Lower lobe of right lung (tissue), 2 donors: ENCODE data around the gene COL5A1. TPM values are rescaled to one million over a fixed set of nuclear protein-coding genes. Genes with fewer than 3 reads are reported as not detected.

ENCODE experiments used
- ATAC-seq, 2 donors: fragments of 200-7000 bp; cut with Tn5 transposase; one replicate each; pipeline ENCODE4 v1.9.1; 2020 to 2022; ENCODE audit warnings: mild to moderate bottlenecking in 2 of 2, moderate library complexity in 2 of 2
- DNase-seq: peaks from one replicate; pipeline ENCODE4 v3.0.0-alpha.2; 2020
- H3K27ac ChIP-seq: fragments of 200-600 bp; one replicate; pipeline ENCODE4 v1.8.0; 2022
- H3K27me3 ChIP-seq: fragments of 200-600 bp; one replicate; pipeline ENCODE4 v1.8.0; 2022; ENCODE audit warnings: low read depth
- H3K36me3 ChIP-seq: fragments of 200-600 bp; one replicate; pipeline ENCODE4 v1.8.0; 2022; ENCODE audit warnings: mild to moderate bottlenecking
- H3K4me1 ChIP-seq: fragments of 200-600 bp; one replicate; pipeline ENCODE4 v1.8.0; 2022
- H3K4me3 ChIP-seq: fragments of 200-600 bp; one replicate; pipeline ENCODE4 v1.8.0; 2022; ENCODE audit warnings: mild to moderate bottlenecking
- H3K9me3 ChIP-seq: fragments of 200-600 bp; one replicate; pipeline ENCODE4 v1.8.0; 2022
- CTCF ChIP-seq: fragments of 200-600 bp; IDR thresholded peaks from one replicate; pipeline ENCODE4 v1.8.0; 2022; ENCODE audit warnings: antibody characterized with exemption, mild to moderate bottlenecking
- intact Hi-C: fragments of 100-400 bp; cut with DNase I; formaldehyde crosslinking; loops from one replicate; pipeline ENCODE4 v1.11.0; 2022
- total RNA-seq: library from RNA; stranded (reverse); fragmentation: NEBNext Ultra II Directional; extraction: Animal tissue kit (Norgen Biotek cat#: 25700); gene quantifications from one replicate; pipeline ENCODE4 v1.2.1, GENCODE V29; 2021
- donor health status: DM: no; HTN: yes; CAD: no; lungs with severe emphysema.

COL5A1 gene
- total RNA-seq, 1 donor from 2014 or later: 29.0 TPM

GRCh38 chr9:134843740-134844139, 202.1 kb downstream of the COL5A1 start:
- no peaks in the 10 kb centered on the region for H3K4me1 ChIP-seq
- no peak for TF ChIP-seq CTCF
- H3K27me3 ChIP-seq: no peaks in the 10 kb centered on the region
- H3K27ac ChIP-seq: no peak overlapping the region
- H3K4me3 ChIP-seq: no peak overlapping the region
- intact Hi-C loops: no loop called here
- peaks cover 24% of the 10 kb centered on the region for H3K36me3 ChIP-seq
- DNase-seq (peak; percentile 29), ATAC-seq (no peak)
- no peaks in the 10 kb centered on the region for H3K9me3 ChIP-seq

- no peaks in the 10 kb centered on the region for H3K9me3 ChIP-seq
- no peak for TF ChIP-seq CTCF
- ATAC-seq: no peak
- H3K27ac ChIP-seq: no peak overlapping the region
- H3K4me1 ChIP-seq: no peaks in the 10 kb centered on the region
- no peak overlapping the region for H3K4me3 ChIP-seq
- H3K36me3 ChIP-seq: peaks cover 23% of the 10 kb centered on the region
- no peak for DNase-seq
- no peaks in the 10 kb centered on the region for H3K27me3 ChIP-seq
- intact Hi-C loops: no loop called here
Observed at GRCh38 chr9:134844821-134845220, 203.2 kb downstream of the COL5A1 start.

GRCh38 chr9:134846187-134846586, 204.6 kb downstream of the COL5A1 start:
- Histone ChIP-seq H3K27ac (no peak overlapping the region), H3K27me3 (no peaks in the 10 kb centered on the region), H3K4me3 (no peak overlapping the region), H3K4me1 (no peaks in the 10 kb centered on the region), H3K9me3 (no peaks in the 10 kb centered on the region), H3K36me3 (peaks cover 20% of the 10 kb centered on the region)
- no peak for TF ChIP-seq CTCF
- DNase-seq: peak; percentile 40
- no peak for ATAC-seq
- intact Hi-C loops: no loop called here

GRCh38 chr9:134846699-134847098, 205.1 kb downstream of the COL5A1 start:
- Histone ChIP-seq H3K36me3 (peaks cover 19% of the 10 kb centered on the region), H3K9me3 (no peaks in the 10 kb centered on the region), H3K27me3 (no peaks in the 10 kb centered on the region), H3K27ac (no peak overlapping the region), H3K4me1 (no peaks in the 10 kb centered on the region), H3K4me3 (no peak overlapping the region)
- ATAC-seq: no peak
- DNase-seq: no peak
- intact Hi-C loops: no loop called here
- TF ChIP-seq CTCF: no peak

GRCh38 chr9:134847138-134847537, 205.5 kb downstream of the COL5A1 start:
- Histone ChIP-seq H3K9me3 (no peaks in the 10 kb centered on the region), H3K4me3 (no peak overlapping the region), H3K36me3 (peaks cover 15% of the 10 kb centered on the region), H3K4me1 (no peaks in the 10 kb centered on the region), H3K27me3 (no peaks in the 10 kb centered on the region), H3K27ac (no peak overlapping the region)
- TF ChIP-seq CTCF: no peak
- intact Hi-C loops: no loop called here
- DNase-seq (no peak), ATAC-seq (peak in 1 of 2 donors; percentile 9)
